Gastroesophageal sphincter (tissue), 4 donors: ENCODE results near the gene KLHL26. TPM values are rescaled to one million over a fixed set of nuclear protein-coding genes. Genes with fewer than 3 reads are reported as not detected.

Experiments used
- ATAC-seq: fragments of 150-250 bp; one replicate; pipeline ENCODE4 v1.9.1; 2016; ENCODE audit warnings: mild to moderate bottlenecking, moderate library complexity
- H3K27ac ChIP-seq, 4 donors: fragments of 200-600 bp; sonication (generic) in 3 of 4; 1 replicate in 3 of 4; 2 replicates in 1 of 4; pipeline ENCODE4 v1.5.1; 2016 to 2019
- H3K27me3 ChIP-seq: fragments of 200-600 bp; sonication (generic); one replicate; pipeline ENCODE4 v1.5.1; 2019
- H3K36me3 ChIP-seq, 2 donors: fragments of 200-600 bp; sonication (generic); one replicate each; pipeline ENCODE4 v1.5.1; 2019; ENCODE audit warnings: control low read depth in 1 of 2
- H3K4me1 ChIP-seq, 3 donors: fragments of 200-600 bp; sonication (generic); 1 replicate in 2 of 3; 2 replicates in 1 of 3; pipeline ENCODE4 v1.5.1; 2016 to 2019; ENCODE audit warnings: control low read depth in 2 of 3
- H3K4me3 ChIP-seq, 2 donors: fragments of 200-600 bp; sonication (generic); one replicate each; pipeline ENCODE4 v1.5.1; 2019; ENCODE audit warnings: mild to moderate bottlenecking in 1 of 2, moderate library complexity in 1 of 2
- H3K9me3 ChIP-seq, 3 donors: fragments of 200-600 bp; sonication (generic); one replicate each; pipeline ENCODE4 v1.5.1; 2017 to 2019; ENCODE audit warnings: control low read depth in 2 of 3
- CTCF ChIP-seq, 4 experiments: fragments of 200-600 bp in 2 of 4; fragments of 450-650 bp in 2 of 4; sonication (generic) in 1 of 4; IDR thresholded peaks; one replicate each; pipeline ENCODE4 v1.5.1; 2017 to 2019; ENCODE audit warnings: antibody characterized with exemption in 4 of 4, mild to moderate bottlenecking in 2 of 4, moderate library complexity in 2 of 4
- EP300 ChIP-seq: sonication (generic); formaldehyde crosslinking; IDR thresholded peaks from one replicate; pipeline ENCODE4 v1.6.1; 2017; ENCODE audit warnings: antibody characterized with exemption, mild to moderate bottlenecking
- POLR2A ChIP-seq, 2 donors: fragments of 450-650 bp; IDR thresholded peaks; one replicate each; pipeline ENCODE4 v1.6.1; 2017; ENCODE audit warnings: antibody characterized with exemption in 2 of 2, mild to moderate bottlenecking in 2 of 2, moderate library complexity in 1 of 2
- POLR2AphosphoS5 ChIP-seq: sonication (generic); formaldehyde crosslinking; IDR thresholded peaks from one replicate; pipeline ENCODE4 v1.6.1; 2017; ENCODE audit warnings: antibody characterized with exemption
- WGBS, 2 donors: methylation state at CpG; one replicate each; pipeline ENCODE4 v1.1.5; 2018; ENCODE audit warnings: low coverage in 1 of 2; 5-methylcytosine and 5-hydroxymethylcytosine counted together
- total RNA-seq, 4 donors: library from RNA; depleted of rRNA; stranded (reverse); fragments of >200 nt; gene quantifications; one replicate each; pipeline ENCODE4 v1.1.0, GENCODE V29; 2016

KLHL26 gene
- total RNA-seq, 4 donors from 2014 or later = 12.9 to 19.0 (median 14.6) TPM

GRCh38 chr19:18670312-18670711 is 33.5 kb downstream of the KLHL26 start:
- TF ChIP-seq CTCF (IDR thresholded peaks at IDR 0.05) = no peak
- no peak for TF ChIP-seq POLR2A (IDR thresholded peaks at IDR 0.05)
- TF ChIP-seq EP300 = no peak
- TF ChIP-seq POLR2AphosphoS5 = no peak
- Histone ChIP-seq H3K27ac (peak overlapping the region in 3 of 4 donors; percentile 75 to 82 (median 82)), H3K4me3 (no peak overlapping the region), H3K27me3 (no peaks in the 10 kb centered on the region), H3K9me3 (no peaks in the 10 kb centered on the region), H3K36me3 (peaks cover 0 to 47% of the 10 kb centered on the region in 2 donors), H3K4me1 (peaks cover 0 to 91% (median 36%) of the 10 kb centered on the region in 3 donors)
- ATAC-seq = no peak
- 49 to 73% methylated on average over 4 to 9 of the region's 13 CpGs for WGBS, 2 donors

- H3K4me3 ChIP-seq = no peak overlapping the region
- peak; percentile 29 for TF ChIP-seq POLR2AphosphoS5
- TF ChIP-seq CTCF (IDR thresholded peaks at IDR 0.05) = no peak
- TF ChIP-seq EP300 = no peak
- TF ChIP-seq POLR2A (IDR thresholded peaks at IDR 0.05) = no peak
- ATAC-seq = no peak
- peaks cover 0 to 35% of the 10 kb centered on the region in 2 donors for H3K36me3 ChIP-seq
- no peaks in the 10 kb centered on the region for H3K9me3 ChIP-seq
- WGBS, 2 donors = 28 to 83% methylated on average over 2 to 5 of the region's 35 CpGs
- H3K27ac ChIP-seq = peak overlapping the region; percentile 7 to 82 (median 78)
- no peaks in the 10 kb centered on the region for H3K27me3 ChIP-seq
- peaks cover 0 to 89% (median 27%) of the 10 kb centered on the region in 3 donors for H3K4me1 ChIP-seq
These were observed 34.6 kb downstream of the KLHL26 start for GRCh38 chr19:18671303-18672043.

GRCh38 chr19:18672044-18672451 is 35.2 kb downstream of the KLHL26 start:
- H3K4me1 ChIP-seq = peaks cover 0 to 89% (median 24%) of the 10 kb centered on the region in 3 donors
- peak overlapping the region in 3 of 4 donors; percentile 75 to 82 (median 82) for H3K27ac ChIP-seq
- TF ChIP-seq POLR2AphosphoS5 = no peak
- no peak for TF ChIP-seq POLR2A (IDR thresholded peaks at IDR 0.05)
- no peak for TF ChIP-seq CTCF (IDR thresholded peaks at IDR 0.05)
- TF ChIP-seq EP300 = no peak
- H3K9me3 ChIP-seq = no peaks in the 10 kb centered on the region
- H3K4me3 ChIP-seq = peak overlapping the region in 1 of 2 donors; percentile 10
- H3K27me3 ChIP-seq = no peaks in the 10 kb centered on the region
- ATAC-seq = peak; percentile 15
- H3K36me3 ChIP-seq = peaks cover 0 to 31% of the 10 kb centered on the region in 2 donors
- no CpG with 5 or more reads among the region's 24 CpGs for WGBS, 2 donors

GRCh38 chr19:18672606-18673337 is 35.9 kb downstream of the KLHL26 start:
- ATAC-seq = peak; percentile 34
- H3K27ac ChIP-seq = peak overlapping the region in 3 of 4 donors; percentile 75 to 82 (median 82)

More at GRCh38 chr19:18672606-18673337, 35.9 kb downstream of the KLHL26 start:
- Histone ChIP-seq H3K4me3 (peak overlapping the region in 1 of 2 donors; percentile 10), H3K27me3 (no peaks in the 10 kb centered on the region), H3K4me1 (peaks cover 0 to 89% (median 30%) of the 10 kb centered on the region in 3 donors), H3K9me3 (no peaks in the 10 kb centered on the region), H3K36me3 (peaks cover 0 to 23% of the 10 kb centered on the region in 2 donors)
- WGBS, 2 donors = 42 to 43% methylated on average over 3 to 7 of the region's 13 CpGs
- no peak for TF ChIP-seq POLR2A (IDR thresholded peaks at IDR 0.05)
- TF ChIP-seq CTCF (IDR thresholded peaks at IDR 0.05) = peak in 2 of 4 experiments; percentile 16 to 57
- TF ChIP-seq POLR2AphosphoS5 = peak; percentile 35
